T-helper 9 cell (primary cell): ENCODE measurements around the gene DCHS1.
"Not testable (repeated sequence)": the region's sequence is repeated elsewhere in the genome, so short reads cannot be mapped to it uniquely, and the experiment has no call there.

ENCODE experiments used
- DNase-seq: peaks from one replicate; pipeline ENCODE4 v3.0.0-alpha.2; 2020
- total RNA-seq, 2 donors: gene quantifications; one replicate each; lab custom pipeline; 2026; lab: John Stamatoyannopoulos, UW

DCHS1 gene, protein sequence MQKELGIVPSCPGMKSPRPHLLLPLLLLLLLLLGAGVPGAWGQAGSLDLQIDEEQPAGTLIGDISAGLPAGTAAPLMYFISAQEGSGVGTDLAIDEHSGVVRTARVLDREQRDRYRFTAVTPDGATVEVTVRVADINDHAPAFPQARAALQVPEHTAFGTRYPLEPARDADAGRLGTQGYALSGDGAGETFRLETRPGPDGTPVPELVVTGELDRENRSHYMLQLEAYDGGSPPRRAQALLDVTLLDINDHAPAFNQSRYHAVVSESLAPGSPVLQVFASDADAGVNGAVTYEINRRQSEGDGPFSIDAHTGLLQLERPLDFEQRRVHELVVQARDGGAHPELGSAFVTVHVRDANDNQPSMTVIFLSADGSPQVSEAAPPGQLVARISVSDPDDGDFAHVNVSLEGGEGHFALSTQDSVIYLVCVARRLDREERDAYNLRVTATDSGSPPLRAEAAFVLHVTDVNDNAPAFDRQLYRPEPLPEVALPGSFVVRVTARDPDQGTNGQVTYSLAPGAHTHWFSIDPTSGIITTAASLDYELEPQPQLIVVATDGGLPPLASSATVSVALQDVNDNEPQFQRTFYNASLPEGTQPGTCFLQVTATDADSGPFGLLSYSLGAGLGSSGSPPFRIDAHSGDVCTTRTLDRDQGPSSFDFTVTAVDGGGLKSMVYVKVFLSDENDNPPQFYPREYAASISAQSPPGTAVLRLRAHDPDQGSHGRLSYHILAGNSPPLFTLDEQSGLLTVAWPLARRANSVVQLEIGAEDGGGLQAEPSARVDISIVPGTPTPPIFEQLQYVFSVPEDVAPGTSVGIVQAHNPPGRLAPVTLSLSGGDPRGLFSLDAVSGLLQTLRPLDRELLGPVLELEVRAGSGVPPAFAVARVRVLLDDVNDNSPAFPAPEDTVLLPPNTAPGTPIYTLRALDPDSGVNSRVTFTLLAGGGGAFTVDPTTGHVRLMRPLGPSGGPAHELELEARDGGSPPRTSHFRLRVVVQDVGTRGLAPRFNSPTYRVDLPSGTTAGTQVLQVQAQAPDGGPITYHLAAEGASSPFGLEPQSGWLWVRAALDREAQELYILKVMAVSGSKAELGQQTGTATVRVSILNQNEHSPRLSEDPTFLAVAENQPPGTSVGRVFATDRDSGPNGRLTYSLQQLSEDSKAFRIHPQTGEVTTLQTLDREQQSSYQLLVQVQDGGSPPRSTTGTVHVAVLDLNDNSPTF (N-terminal part only)
- total RNA-seq = 23.3 to 47.8 reads per million in 2 donors

DNA sequence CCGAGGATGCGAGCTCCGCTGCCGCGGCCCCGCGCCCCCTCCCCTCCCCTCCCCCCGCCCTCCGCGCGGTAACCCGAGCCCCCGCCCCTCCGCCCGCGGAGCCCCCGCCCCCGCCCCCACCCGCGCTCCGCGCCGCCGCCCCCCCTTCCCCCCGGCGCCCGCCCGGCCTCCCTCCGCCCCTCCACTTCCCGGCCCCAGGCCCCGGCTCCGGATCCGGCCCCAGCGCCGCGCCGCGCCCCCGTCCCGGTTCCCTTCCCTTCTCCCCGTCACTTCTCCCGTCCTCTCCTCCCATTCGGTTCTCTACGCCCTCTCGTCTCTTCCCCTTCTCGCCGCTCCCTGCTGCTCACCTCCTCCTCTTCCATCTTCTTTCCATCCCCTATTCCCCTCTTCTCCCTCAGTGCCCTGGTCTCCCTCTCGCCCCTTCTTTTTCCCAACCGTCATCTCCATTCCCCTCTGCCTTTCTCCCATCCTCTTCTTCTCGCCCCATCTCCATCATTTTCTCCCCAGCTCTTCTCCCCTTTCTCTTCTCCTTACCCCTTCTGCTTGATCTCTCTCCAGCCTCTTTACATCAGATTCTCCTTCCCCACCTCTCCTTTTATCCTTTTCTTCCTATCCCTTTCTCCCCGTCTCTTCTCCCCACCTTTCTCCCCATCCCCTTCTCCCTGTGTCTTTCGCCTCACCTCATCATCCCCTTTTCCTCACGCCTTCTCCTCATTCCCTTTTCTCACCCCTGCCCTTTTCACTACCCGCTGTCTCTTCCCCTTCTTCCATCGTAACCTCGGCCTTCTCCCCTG is at the start of gene DCHS1:
DCHS1 (minus strand) TSS at position 20 of the 794 bp plus-strand sequence. CDS start 14,196 bp downstream, outside the sequence.
- DNase-seq = peak; percentile 37

- DNase-seq = no peak
Measured at GRCh38 chr11:6703247-6704063, 47.8 kb upstream of the DCHS1 start.

- DNase-seq = not testable (repeated sequence)
Measured at GRCh38 chr11:6701955-6702354, 46.3 kb upstream of the DCHS1 start.

DNA sequence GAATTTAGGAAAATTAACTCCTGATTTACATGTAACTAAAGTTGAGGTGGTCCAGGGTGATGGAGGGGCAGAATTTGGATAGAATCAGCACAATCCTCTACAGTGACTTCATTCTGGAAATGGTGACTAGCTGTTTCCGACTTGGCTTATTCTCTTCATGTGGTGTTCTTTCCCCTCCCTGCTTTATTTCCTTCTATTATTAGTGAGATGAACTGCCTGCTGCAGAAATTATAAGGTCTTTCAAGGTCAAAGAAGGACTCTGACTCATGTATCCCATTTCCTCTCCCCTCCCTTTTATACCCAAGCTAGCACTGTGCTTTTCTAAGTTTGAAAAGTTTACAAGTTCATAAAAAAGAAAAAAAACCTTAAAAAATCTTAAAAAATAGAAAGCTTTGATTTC is 39.8 kb upstream of the DCHS1 start:
- no peak for DNase-seq

DNA sequence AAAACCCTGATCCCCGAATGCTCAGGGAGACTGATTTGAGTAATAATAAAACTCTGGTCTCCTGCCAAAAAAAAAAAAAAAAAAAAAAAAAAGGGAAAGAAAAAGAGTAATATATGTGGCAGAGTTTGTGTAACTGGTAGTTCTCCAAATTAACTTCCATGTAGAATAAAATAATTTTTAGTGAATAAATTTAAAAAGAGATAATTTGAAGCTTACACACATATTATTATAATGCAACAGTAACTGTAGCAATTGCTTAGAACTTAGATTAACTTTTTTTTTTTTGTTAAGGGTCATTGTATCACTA is 38.6 kb upstream of the DCHS1 start:
- no peak for DNase-seq

DNA sequence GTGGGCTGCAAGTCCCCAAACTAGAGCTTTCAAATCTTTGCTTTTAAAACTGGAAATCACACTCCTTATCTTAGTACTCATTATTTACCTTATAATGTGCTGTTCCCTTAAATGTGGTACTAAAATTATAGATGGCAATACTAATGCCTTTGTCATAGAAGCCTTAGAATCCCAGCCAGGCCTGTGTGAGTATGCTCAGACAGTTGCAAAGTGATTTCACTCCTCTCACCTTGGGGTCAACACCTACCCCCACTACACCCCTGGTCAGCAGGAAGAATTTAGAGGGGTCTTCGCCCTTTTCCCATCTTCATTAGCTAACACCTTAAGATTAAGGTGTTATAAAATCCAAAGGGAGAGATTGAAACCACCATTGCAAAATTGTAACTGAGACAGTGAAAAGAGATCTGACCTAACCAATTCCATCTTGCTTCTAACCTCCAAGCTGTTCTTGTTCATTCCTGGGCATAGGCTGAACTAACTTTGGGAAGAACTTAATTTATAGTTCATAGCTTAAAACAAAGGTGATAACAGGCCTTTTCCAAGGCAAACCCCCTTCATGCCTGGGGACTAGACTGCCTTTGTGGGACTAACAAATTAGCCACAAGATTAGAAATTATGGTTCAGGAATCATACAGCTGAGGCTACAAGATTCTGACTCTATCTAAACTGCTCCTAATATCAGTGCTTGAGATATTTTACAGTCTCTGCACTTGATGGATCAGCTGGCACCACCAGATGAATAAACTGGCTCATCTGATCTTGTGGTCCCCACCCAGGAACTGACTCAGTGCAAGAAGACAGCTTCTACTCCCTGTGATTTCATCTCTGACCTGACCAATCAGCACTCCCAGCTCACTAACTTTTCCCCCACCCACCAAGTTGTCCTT is 38.0 kb upstream of the DCHS1 start:
- peak; percentile 23 for DNase-seq

GRCh38 chr11:6692128-6692527 is 36.5 kb upstream of the DCHS1 start:
- no peak for DNase-seq

- not testable (repeated sequence) for DNase-seq
Measured at GRCh38 chr11:6690431-6691132, 35.0 kb upstream of the DCHS1 start.

- no peak for DNase-seq
Measured at GRCh38 chr11:6687876-6688275, 32.3 kb upstream of the DCHS1 start.

DNA sequence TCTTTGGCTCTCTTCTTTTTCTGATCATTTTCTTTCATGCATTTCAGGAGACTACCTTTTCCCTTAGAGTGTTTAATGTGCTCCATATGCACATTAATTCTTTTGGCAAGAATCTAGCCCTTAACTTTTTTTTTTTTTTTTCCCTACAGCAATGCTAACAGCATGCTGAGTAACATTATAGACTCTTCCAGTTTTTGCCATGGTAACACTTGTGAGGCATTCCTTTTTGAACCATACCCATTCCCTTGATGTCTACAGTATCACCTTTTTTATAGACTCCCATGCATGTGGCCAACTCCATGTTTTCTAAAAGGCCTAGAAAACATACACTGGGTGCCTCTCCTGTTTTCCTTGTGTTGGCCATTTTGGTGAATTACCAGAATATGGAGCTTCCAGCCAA is 30.4 kb upstream of the DCHS1 start:
- DNase-seq = no peak

DNA sequence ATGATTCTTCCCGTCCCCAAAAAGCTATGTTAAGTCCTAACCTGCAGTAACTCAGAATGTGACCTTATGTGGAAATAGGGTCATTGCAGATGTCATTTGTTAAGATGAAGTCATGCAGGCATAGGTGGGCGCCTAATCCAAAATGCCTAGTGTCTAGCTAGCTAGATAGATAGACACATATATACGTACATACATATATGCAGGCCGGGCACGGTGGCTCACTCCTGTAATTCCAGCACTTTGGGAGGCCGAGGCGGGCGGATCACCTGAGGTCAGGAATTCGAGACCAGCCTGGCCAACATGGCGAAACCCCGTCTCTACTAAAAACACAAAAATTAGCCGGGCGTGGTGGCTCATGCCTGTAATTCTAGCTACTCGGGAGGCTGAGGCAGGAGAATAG is 28.5 kb upstream of the DCHS1 start:
- not testable (repeated sequence) for DNase-seq

- peak; percentile 97 for DNase-seq
Measured at GRCh38 chr11:6682936-6683861, 27.6 kb upstream of the DCHS1 start, which contains the start of gene MRPL17. MRPL17 (minus strand) TSS chr11:6683340; CDS start chr11:6683296, 44 bp downstream.

DNA sequence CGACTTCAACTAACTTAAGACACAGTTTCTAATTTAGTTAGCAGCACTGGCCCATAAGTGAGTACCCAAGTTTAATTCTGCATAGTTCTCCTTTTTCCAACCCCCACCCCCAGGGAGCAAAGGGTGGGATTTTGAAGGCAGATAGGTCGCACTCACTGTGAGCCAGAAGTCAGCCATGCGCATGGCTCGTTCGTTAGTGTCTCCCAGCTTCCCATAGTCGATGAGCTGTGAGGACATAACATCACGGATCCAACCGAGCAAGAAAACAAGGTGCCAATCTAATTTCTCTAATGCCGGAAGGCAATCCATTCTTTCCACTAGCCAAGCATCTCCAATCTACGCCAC is 27.0 kb upstream of the DCHS1 start:
- DNase-seq = no peak

DNA sequence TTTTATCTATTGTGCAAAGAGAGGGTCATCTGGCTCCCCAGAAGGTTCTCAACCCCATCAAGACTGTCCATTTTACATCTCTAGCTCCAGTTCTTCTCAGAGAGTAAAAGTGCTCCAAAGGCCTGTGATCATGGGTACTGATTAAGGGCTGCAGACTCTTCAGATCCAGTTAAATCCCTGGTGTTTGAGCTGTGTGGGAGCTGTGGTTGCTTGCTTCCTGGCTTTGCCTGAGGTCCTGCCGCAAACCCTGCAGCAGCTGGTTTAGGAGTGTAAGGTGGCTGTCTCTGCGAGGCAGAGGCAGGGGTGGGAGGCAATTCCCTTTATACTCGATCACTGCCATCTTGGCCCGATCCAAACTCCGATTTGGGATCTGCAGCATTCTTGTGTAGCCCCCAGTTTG is 26.3 kb upstream of the DCHS1 start:
- DNase-seq = no peak

- DNase-seq = no peak
Measured at GRCh38 chr11:6681505-6681904, 25.9 kb upstream of the DCHS1 start.

- DNase-seq = no peak
Measured at GRCh38 chr11:6677018-6677417, 21.4 kb upstream of the DCHS1 start.

- DNase-seq = no peak
Measured at GRCh38 chr11:6674862-6675261, 19.3 kb upstream of the DCHS1 start.

DNA sequence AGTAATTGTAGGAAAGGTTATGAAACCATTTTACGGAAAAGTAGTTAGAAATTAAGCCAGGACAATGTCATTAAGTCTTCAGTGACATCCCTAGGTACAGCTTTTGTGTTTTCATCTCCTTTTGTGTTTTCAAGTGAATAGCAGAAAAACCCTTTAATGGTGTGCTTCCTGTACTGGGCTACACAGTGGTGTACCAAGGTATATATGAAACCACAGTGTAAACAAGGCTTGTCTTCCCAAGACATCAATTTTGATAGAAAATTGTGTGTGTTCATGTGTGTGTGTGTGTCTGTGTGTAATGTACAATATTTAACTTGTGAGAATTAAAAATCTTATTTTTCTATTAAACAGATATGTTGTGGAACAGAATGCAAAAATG is 18.6 kb upstream of the DCHS1 start:
- DNase-seq = no peak
